Activated naive CD8-positive, alpha-beta T cell (primary cell): ENCODE measurements around the gene GATB.

Experiments used
- H3K27ac Mint-ChIP-seq: one replicate; pipeline ENCODE4 v1.8.0; 2021; ENCODE audit warnings: mixed read lengths
- H3K27me3 Mint-ChIP-seq: one replicate; pipeline ENCODE4 v1.8.0; 2021; ENCODE audit warnings: mixed read lengths
- H3K36me3 Mint-ChIP-seq: one replicate; pipeline ENCODE4 v1.8.0; 2021; ENCODE audit warnings: mixed read lengths
- H3K4me1 Mint-ChIP-seq: one replicate; pipeline ENCODE4 v1.8.0; 2021; ENCODE audit warnings: low read depth, mixed read lengths
- H3K4me3 Mint-ChIP-seq: one replicate; pipeline ENCODE4 v1.8.0; 2021; ENCODE audit warnings: mild to moderate bottlenecking, mixed read lengths
- H3K9me3 Mint-ChIP-seq: one replicate; pipeline ENCODE4 v1.8.0; 2021; ENCODE audit warnings: low read depth, mixed read lengths

Gene GATB

DNA sequence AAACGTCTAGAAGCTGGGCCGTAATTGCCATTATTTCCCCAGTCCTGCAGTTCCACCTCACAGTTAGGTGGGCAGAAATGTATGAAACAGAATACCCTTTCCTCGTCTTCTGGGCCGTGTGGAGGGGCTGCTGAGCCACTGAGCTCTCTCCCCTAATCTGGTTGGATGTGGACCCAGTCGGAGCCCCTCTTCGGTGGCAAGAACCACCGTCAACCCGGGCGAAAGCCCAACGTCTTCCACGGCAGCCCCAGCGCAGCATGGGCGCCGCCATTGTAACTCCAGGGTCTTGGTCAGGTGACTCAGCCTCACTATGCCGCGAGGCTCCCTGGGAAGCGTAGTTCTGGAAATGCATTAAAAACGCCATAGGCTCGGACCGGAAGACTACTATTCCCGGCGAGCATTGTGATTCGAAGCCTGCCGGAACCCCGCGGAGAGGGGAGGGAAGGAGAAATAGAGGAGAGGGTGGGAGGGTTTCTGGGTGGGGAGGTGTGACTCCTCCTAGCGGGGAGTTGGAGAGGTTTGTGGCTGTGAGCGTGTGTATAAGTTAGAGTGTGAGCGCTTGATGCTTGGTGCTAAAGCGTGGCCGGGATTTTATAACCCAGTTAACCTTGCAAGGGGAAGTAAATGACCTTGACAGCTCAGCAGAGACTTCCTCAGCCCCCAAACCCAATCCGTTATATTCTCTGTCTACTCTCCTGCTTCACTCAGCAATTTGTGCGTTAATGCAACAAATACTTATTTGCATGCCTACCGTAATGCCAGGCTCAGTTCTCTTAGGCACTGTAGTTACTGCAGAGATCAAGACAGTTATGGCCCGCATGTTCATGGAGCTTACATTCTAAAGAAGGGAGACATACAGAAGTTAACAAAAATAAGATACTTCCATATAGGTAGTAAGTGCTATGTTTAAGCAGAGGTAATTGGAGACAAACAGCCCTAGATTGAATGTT lies at the start of gene GATB:
Gene GATB, minus strand, starts transcription at position 296 of the 950 bp plus-strand sequence. Its CDS starts 25 bp downstream, at position 271.
- Mint-ChIP-seq H3K4me1 (peaks cover 15% of the 10 kb centered on the region), H3K9me3 (no peaks in the 10 kb centered on the region)

GRCh38 chr4:151810476-151810875 lies 49.7 kb upstream of the GATB start:
- no peak overlapping the region for H3K27ac Mint-ChIP-seq
- H3K4me3 Mint-ChIP-seq: no peak overlapping the region
- peaks cover 2% of the 10 kb centered on the region for H3K4me1 Mint-ChIP-seq
- H3K36me3 Mint-ChIP-seq: no peaks in the 10 kb centered on the region
- no peaks in the 10 kb centered on the region for H3K27me3 Mint-ChIP-seq
- H3K9me3 Mint-ChIP-seq: no peaks in the 10 kb centered on the region

More for the DNA sequence above, at the start of gene GATB:
- Mint-ChIP-seq H3K36me3 (peaks cover 6% of the 10 kb centered on the region), H3K27ac (peak within 1 kb of the TSS; percentile 100), H3K27me3 (no peaks in the 10 kb centered on the region), H3K4me3 (peak within 1 kb of the TSS; percentile 99)

DNA sequence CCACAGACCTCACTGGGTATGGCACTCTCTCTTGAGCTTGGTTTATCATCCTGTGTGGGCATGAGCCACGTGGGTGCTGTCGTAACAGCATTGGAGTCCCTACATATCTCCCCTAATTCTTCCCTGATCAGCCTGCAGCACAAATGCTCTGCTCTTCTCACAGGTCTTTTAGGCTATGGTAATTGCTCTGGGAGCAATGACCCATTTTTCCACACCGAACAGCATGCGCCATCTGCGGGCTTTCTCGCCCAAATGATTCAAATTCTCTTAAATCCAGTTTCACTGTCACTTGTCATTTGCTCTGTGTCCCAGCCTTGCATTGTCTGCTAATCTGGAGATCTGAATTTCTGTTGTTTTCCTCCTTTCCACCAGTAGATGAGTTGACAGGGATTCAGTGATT lies 48.9 kb upstream of the GATB start:
- Mint-ChIP-seq H3K4me3 (no peak overlapping the region), H3K36me3 (no peaks in the 10 kb centered on the region), H3K27ac (no peak overlapping the region), H3K4me1 (peaks cover 2% of the 10 kb centered on the region), H3K9me3 (no peaks in the 10 kb centered on the region), H3K27me3 (no peaks in the 10 kb centered on the region)

- Mint-ChIP-seq H3K27me3 (no peaks in the 10 kb centered on the region), H3K36me3 (no peaks in the 10 kb centered on the region), H3K27ac (no peak overlapping the region), H3K4me1 (peaks cover 2% of the 10 kb centered on the region), H3K9me3 (no peaks in the 10 kb centered on the region), H3K4me3 (no peak overlapping the region)
Measured at GRCh38 chr4:151808542-151808941, 47.7 kb upstream of the GATB start.

- Mint-ChIP-seq H3K36me3 (no peaks in the 10 kb centered on the region), H3K9me3 (no peaks in the 10 kb centered on the region), H3K27ac (no peak overlapping the region), H3K4me1 (peaks cover 2% of the 10 kb centered on the region), H3K4me3 (no peak overlapping the region), H3K27me3 (no peaks in the 10 kb centered on the region)
Measured at GRCh38 chr4:151808120-151808529, 47.3 kb upstream of the GATB start.

DNA sequence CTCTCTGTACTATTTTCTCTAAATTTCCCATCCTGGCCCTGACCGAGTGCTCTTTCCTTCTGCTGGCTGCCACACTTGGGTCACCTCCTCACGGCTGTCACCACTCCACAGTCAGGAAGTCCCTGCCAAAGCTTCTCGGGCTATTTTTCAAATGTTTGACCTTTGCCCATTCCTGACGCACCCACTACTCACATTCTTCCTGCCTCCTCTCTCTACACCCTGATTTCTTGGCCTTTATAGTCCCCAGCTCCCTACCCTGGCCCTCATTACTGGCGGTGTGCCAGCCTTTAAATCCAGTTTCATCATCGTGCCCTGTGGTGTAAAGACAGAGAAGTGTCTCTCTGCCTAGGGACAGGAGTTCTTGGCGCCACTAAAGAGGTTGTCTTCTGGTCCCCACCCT lies 46.4 kb upstream of the GATB start:
- peaks cover 2% of the 10 kb centered on the region for H3K4me1 Mint-ChIP-seq
- no peak overlapping the region for H3K27ac Mint-ChIP-seq
- no peak overlapping the region for H3K4me3 Mint-ChIP-seq
- H3K9me3 Mint-ChIP-seq: no peaks in the 10 kb centered on the region
- no peaks in the 10 kb centered on the region for H3K36me3 Mint-ChIP-seq
- H3K27me3 Mint-ChIP-seq: no peaks in the 10 kb centered on the region

DNA sequence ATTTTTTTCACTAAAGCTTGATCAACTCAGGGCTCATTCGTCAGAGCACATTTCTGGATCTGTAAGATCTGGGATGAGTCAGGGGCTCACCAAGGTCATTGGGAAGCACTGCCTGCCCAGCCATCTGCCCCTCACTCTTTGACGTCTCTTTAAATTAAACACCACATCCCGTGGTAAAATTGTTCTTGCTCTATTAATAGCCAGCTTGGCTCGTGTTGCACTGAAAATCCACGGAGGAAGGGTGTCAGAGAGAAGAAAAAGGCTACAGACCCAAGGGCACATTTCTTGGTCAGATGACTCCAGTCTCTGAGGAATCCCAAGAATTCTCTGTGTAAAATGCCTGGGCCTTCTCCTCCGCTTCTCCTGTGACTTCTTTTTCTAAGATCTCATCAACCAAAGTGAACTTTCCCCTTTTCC lies 45.7 kb upstream of the GATB start:
- Mint-ChIP-seq H3K27ac (no peak overlapping the region), H3K9me3 (no peaks in the 10 kb centered on the region), H3K4me3 (no peak overlapping the region), H3K4me1 (peaks cover 2% of the 10 kb centered on the region), H3K27me3 (no peaks in the 10 kb centered on the region), H3K36me3 (no peaks in the 10 kb centered on the region)

- Mint-ChIP-seq H3K27ac (no peak overlapping the region), H3K27me3 (no peaks in the 10 kb centered on the region), H3K4me1 (no peaks in the 10 kb centered on the region), H3K9me3 (no peaks in the 10 kb centered on the region), H3K36me3 (no peaks in the 10 kb centered on the region), H3K4me3 (no peak overlapping the region)
Measured at GRCh38 chr4:151804821-151805220, 44.0 kb upstream of the GATB start.

- Mint-ChIP-seq H3K4me1 (no peaks in the 10 kb centered on the region), H3K27ac (no peak overlapping the region), H3K27me3 (no peaks in the 10 kb centered on the region), H3K9me3 (no peaks in the 10 kb centered on the region), H3K4me3 (no peak overlapping the region), H3K36me3 (no peaks in the 10 kb centered on the region)
Measured at GRCh38 chr4:151804086-151804630, 43.4 kb upstream of the GATB start.

DNA sequence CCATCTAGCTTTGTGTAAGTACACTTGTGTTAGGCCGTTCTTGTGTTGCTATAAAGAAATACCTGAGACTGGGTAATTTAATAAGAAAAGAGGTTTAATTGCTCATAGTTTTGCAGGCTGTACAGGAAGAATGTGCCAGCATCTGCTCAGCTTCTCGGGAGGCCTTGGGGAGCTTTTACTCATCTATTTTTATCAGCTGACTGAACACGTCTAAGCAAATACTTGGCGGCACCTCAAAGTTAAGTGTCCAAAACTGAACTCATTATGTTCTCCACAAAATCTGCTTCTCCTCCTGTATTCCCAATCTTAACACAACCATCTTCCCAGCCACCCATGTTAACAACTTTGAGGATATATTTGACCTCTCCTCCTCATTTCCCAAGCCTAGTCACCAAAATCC lies 42.4 kb upstream of the GATB start:
- Mint-ChIP-seq H3K36me3 (peaks cover under 1% of the 10 kb centered on the region), H3K9me3 (no peaks in the 10 kb centered on the region), H3K4me1 (no peaks in the 10 kb centered on the region), H3K27ac (no peak overlapping the region), H3K4me3 (no peak overlapping the region), H3K27me3 (no peaks in the 10 kb centered on the region)

- Mint-ChIP-seq H3K9me3 (no peaks in the 10 kb centered on the region), H3K27me3 (no peaks in the 10 kb centered on the region), H3K4me1 (no peaks in the 10 kb centered on the region), H3K36me3 (peaks cover 4% of the 10 kb centered on the region), H3K27ac (no peak overlapping the region), H3K4me3 (no peak overlapping the region)
Measured at GRCh38 chr4:151801547-151802516, 41.0 kb upstream of the GATB start.

- no peak overlapping the region for H3K4me3 Mint-ChIP-seq
- no peaks in the 10 kb centered on the region for H3K4me1 Mint-ChIP-seq
- peaks cover 4% of the 10 kb centered on the region for H3K36me3 Mint-ChIP-seq
- no peak overlapping the region for H3K27ac Mint-ChIP-seq
- no peaks in the 10 kb centered on the region for H3K9me3 Mint-ChIP-seq
- no peaks in the 10 kb centered on the region for H3K27me3 Mint-ChIP-seq
Measured at GRCh38 chr4:151799417-151800012, 38.7 kb upstream of the GATB start.

GRCh38 chr4:151798678-151799416 lies 38.0 kb upstream of the GATB start:
- Mint-ChIP-seq H3K27me3 (no peaks in the 10 kb centered on the region), H3K4me1 (no peaks in the 10 kb centered on the region), H3K4me3 (no peak overlapping the region), H3K27ac (no peak overlapping the region), H3K9me3 (no peaks in the 10 kb centered on the region), H3K36me3 (peaks cover 6% of the 10 kb centered on the region)

GRCh38 chr4:151797853-151798252 lies 37.0 kb upstream of the GATB start:
- peaks cover 6% of the 10 kb centered on the region for H3K36me3 Mint-ChIP-seq
- H3K4me1 Mint-ChIP-seq: no peaks in the 10 kb centered on the region
- no peaks in the 10 kb centered on the region for H3K27me3 Mint-ChIP-seq
- no peak overlapping the region for H3K27ac Mint-ChIP-seq
- no peak overlapping the region for H3K4me3 Mint-ChIP-seq
- H3K9me3 Mint-ChIP-seq: no peaks in the 10 kb centered on the region
